GM21528 (cell line): Measurements from ENCODE around the gene RGS6.

Experiments used
- ATAC-seq: cut with Tn5 transposase; IDR thresholded peaks from one replicate; pipeline ENCODE4 v1.9.1; 2021; ENCODE audit warnings: mild to moderate bottlenecking, moderate library complexity; ENCODE audit not compliant: unreplicated experiment, low FRiP score

The RGS6 gene

DNA sequence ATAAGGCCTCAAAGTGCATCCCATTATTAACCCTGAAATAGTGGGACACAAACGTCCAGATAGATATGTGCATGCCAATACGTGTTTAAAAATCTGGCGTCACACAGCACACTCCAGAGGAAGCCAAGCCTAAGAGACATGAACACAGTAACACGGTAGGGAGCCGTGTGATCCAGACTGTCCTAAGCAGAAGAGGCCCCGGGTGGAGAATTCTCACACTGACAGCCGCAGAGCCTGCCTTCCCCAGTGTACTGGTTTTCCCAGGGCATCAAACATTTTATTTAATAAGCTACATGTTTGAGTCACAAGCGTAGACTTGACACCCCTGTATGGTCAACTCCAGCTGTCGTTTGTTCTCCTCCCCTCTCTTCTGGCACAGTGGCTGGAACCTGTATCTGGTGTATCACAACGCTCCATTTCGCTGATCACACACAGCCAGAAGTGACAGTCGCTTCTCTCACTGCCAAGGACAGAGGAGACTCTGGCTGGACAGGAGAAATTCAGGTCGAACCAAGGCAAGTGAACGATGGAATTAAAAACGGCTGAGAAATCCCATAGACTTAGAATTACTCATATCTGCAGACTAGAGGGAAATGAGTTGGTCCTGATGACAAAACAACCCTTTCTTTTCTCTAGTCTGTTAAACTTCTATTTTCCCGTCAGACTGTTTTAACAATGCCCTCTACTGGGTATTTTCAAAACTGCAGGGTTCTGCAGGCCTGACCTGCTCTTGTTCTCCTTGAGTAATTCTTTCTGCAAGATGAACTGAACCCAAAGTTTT is 359.9 kb downstream of the RGS6 start:
- no peak for ATAC-seq

DNA sequence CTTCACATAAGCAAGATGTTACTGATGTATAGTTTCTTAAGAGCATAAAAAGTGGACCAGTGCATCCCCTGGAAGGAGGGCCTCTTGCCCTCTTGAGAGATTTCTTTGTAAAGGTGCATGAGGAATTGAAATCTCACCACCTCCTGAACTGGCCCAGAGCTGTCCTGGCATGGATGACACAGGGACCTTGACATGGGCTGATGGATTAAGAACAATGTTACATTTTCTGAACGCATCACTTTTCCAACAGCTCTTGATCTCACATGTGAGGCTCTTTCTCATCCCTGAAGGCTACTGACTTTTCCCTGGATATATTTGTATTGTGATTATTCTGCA is 360.4 kb downstream of the RGS6 start:
- ATAC-seq = no peak

DNA sequence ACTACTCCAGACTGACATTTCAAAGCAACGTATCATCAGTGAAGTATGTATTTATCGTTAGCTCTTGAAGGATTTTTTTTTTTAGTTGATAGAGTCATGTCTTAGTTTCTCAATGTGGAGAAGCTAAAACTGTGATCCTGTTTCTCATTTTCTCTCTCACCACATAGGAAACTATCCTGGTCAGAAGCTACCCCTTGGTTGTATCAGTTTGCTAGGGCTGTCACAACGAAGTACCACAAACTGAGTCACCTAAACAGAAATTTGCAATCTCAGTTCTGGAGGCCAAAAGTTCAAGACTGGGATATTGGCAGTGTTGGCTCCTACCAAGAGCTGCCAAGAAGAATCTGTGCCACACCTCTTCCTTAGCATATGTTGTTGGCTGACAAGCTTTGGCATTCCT is 369.1 kb downstream of the RGS6 start:
- no peak for ATAC-seq

DNA sequence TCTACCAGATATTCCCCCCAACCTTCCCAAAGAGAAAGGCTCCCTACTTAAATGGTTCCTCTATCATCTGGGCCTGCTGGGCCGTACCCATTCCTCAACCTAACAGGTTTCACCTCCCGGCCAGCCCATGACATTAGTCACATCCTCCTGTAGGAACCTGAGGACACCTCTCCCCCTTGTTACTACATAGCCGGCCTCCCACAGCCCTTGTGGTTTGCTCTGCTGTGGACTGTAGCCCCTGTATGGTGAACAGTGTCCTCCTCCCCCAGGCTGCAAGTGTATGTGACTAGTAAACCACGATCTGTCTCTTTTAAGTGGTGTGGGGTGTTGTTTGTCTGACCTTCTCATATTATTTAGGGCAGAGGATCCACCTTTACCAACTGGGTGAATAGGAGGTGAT is 371.7 kb downstream of the RGS6 start:
- no peak for ATAC-seq

DNA sequence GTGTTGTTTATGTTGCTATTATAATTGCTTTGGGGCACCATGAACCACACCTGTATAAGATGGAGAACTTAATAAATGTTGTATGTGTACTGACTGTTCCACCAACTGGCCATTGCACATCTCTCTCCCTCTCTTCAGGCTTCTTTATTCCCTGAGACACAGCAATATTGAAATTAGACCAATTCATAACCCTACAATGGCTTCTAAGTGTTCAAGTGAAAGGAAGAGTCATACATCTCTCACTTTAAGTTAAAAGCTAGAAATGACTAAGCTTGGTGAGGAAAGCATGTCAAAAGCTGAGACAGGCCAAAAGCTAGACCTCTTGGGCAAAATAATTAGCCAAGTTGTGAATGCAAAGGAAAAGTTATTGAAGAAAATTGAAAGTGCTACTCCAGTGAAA is 373.3 kb downstream of the RGS6 start:
- no peak for ATAC-seq

DNA sequence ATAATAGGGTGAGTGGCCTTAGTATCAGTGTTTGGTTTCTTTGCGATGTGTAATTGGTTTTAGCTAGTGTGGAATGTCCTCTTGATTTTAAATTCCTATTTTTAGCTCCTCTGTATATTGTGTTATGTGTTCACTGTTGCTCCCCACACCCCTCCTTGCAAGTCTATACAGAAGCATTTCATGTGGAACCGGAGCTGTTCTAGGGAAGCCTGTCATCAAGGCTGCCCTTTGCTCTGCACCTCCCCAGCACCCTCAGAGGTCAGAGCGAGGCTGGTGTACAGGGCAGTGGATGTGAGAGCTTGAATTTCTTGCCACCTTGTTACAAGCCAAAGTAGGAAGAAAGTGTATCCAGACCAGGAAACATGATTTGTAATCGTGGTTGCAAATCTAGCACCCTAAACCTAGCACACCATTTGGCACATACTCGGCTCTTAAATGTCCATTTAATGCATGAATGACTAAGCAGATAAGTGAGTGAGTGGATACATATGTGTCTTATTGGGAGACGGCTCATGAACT is 376.8 kb downstream of the RGS6 start:
- no peak for ATAC-seq

DNA sequence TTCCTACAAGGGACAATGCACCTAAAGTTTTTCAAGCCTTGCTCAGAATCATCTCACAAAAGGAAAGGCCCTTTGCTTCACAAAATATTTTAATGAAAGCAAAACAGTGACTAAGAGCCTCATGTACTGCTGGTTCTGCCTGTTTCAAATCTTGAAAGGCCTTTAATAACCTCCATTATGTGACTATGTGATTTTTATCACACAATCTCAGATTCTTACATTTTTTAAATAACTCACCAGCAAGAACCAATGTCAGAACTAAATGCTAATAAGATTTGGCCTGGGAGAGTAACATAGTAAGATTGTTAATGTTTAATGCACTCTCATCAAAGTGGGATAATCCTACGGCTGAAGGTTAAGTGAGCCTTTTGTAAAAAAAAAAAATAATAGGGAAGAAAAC is 378.9 kb downstream of the RGS6 start:
- ATAC-seq = no peak

GRCh38 chr14:72311516-72311915 is 379.3 kb downstream of the RGS6 start:
- ATAC-seq = no peak

DNA sequence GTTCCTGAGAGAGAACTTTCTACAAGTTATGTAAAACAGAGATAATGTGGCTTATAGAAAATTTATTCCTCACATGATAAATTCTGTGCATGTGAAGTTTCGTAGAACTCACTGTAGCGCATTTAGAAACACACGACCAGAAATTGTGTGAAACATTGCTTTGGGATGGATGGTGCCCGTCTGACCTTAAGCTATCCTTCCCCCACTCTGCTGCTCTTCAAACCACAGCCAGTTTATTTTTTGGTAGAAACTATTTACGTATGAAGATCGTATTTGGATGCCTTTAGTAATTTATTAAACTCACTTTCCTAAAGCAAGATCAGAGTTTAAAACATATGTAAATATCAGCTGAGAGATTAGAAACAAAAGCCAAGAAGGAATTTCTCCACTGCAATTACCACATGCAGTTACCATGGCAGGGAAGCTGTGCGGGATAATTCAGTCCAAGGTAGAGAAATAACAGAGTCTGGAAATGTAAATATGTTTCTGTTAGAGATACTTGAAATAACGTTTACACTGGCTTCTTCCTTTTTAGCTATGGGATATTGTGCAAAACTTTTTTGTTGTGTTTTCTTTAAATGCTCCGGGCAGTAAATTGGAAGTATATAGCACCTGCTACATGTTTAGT is 382.7 kb downstream of the RGS6 start:
- ATAC-seq = no peak

- no peak for ATAC-seq
Measured at GRCh38 chr14:72315714-72316113, 383.5 kb downstream of the RGS6 start.

DNA sequence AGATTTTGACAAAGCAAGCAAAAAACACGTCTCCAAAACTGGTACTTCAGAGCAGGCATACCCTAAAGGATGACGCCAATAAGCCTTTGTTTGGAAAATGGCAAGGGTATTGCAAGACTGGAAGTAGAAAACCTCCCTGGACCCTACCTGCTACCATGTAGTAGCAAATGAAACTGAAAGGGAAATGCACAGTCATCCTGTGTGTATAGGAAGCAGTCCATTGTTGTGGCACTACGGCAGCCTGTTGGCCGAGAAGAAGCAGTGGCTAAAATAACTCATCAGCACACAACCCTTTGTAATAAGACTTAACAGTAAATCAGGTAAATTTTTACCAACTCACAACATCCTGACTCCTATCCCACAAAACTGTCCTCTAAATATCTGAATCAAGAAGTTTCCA is 386.4 kb downstream of the RGS6 start:
- no peak for ATAC-seq

DNA sequence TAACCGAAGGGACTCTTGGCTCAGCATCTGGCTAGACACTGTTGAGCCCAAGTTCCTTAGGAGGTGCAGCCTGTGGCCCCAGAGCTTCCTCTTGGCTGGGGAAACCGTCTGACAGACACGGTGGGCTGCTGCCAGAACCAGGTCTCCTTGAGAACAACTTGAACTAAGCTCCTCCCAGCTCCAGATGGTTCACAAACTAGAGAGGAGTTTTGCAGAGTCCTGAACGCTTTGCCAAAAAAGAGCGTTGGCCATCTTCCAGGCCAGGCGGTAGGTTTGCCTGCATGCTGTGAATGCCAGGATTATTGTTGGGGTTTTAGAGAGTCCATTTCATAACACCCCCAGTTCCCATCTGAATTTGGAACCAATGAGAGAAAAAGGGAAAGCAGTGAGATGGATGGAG is 399.8 kb downstream of the RGS6 start:
- no peak for ATAC-seq

DNA sequence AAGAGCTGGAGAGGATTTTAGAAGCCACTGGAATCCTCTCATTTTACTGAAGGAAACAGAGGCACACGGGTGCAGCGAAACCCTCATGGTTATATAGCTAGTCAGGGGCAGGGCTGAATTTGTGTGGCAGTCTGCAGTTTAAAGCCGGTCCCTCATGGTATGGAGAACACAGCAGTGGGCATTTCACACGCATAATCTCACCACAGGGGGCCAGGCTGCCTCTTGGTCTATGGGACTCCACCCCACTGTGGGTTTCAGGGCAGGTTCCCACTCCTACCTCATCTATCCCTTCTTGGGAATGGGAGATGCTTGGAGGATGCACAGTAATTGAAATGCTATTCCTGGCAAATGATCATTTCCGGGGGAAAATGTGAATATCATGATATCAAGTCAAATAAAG is 400.6 kb downstream of the RGS6 start:
- ATAC-seq = no peak

GRCh38 chr14:72333357-72333756 is 401.1 kb downstream of the RGS6 start:
- no peak for ATAC-seq

GRCh38 chr14:72336311-72336980 is 404.2 kb downstream of the RGS6 start:
- no peak for ATAC-seq

- ATAC-seq = no peak
Measured at GRCh38 chr14:72341237-72341636, 409.0 kb downstream of the RGS6 start.

- no peak for ATAC-seq
Measured at GRCh38 chr14:72341686-72342085, 409.5 kb downstream of the RGS6 start.

DNA sequence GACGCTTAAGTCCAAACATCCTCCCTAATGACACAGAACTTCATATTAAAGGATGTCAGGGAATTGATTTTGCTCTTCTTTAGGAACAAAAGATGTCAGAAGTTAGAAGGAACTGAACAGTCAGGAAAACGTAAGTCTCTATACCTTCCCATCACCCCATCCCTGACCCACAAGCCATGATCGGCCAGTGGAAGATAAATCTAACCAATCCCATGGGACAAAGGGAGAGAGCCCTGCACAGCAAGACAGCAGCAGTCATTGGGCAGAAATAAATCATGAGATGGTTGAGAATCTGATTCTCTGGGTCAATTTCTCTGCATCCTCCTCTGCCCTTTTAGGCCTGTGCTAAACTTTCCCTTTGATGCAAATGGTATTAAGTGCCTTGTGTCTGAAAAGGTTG is 414.9 kb downstream of the RGS6 start:
- ATAC-seq = no peak

- ATAC-seq = no peak
Measured at GRCh38 chr14:72350215-72350614, 418.0 kb downstream of the RGS6 start.

DNA sequence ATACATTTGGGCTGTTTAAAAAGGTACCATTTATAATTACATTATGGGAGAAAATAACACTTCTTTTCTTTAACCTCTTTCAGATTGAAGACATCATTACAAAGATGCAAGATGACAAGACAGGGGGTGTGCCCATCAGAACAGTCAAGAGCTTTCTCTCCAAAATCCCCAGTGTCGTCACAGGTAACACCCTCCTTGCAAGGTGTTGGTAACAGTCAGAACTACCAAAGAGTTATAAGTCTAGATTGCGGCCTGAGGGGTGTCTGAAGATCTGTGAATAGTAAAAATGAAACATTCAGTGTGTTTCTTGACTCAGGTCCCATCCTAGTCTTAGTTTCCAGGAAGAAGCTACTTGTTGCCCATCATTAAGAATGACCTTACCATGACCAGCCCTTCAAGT is 419.8 kb downstream of the RGS6 start:
- no peak for ATAC-seq

GRCh38 chr14:72366619-72367018 is 434.4 kb downstream of the RGS6 start:
- no peak for ATAC-seq

- ATAC-seq = no peak
Measured at GRCh38 chr14:72369106-72369505, 436.9 kb downstream of the RGS6 start.
